Stimulated activated CD8-positive, alpha-beta memory T cell treated with anti-CD3 and anti-CD28 coated beads, Interleukin-7, amount 100 ng/mL, for 24 hours (primary cell): ENCODE data around the gene LIPC.

ENCODE experiments used
- DNase-seq: peaks from one replicate; pipeline ENCODE4 v3.0.0-alpha.2; 2020; ENCODE audit warnings: low read depth

Gene LIPC

GRCh38 chr15:58541410-58542087 lies 109.8 kb downstream of the LIPC start:
- DNase-seq, result no peak

GRCh38 chr15:58543664-58544335 lies 112.0 kb downstream of the LIPC start:
- no peak for DNase-seq

DNA sequence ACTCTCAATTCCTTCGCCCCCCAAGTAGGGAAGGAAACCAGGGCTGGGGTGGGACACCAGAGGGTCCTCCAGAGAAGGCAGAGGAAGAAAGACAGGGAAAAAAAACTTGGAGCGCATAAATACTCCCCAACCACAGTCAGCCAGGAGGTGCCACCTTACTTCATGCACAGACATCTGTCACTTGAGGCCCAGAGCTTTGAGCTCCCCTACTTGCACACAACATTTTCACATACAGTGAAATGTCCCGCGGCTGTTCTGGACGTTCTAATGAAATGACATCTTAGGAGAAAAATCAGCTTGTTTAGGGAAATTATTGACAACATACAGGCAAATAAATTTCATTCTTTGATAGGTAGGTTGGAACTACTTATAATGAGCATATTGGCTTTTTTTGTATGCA lies 113.0 kb downstream of the LIPC start:
- DNase-seq, result no peak

- DNase-seq, result no peak
Measured at GRCh38 chr15:58545307-58546065, 113.7 kb downstream of the LIPC start.

GRCh38 chr15:58546066-58546591 lies 114.3 kb downstream of the LIPC start:
- DNase-seq, result no peak

DNA sequence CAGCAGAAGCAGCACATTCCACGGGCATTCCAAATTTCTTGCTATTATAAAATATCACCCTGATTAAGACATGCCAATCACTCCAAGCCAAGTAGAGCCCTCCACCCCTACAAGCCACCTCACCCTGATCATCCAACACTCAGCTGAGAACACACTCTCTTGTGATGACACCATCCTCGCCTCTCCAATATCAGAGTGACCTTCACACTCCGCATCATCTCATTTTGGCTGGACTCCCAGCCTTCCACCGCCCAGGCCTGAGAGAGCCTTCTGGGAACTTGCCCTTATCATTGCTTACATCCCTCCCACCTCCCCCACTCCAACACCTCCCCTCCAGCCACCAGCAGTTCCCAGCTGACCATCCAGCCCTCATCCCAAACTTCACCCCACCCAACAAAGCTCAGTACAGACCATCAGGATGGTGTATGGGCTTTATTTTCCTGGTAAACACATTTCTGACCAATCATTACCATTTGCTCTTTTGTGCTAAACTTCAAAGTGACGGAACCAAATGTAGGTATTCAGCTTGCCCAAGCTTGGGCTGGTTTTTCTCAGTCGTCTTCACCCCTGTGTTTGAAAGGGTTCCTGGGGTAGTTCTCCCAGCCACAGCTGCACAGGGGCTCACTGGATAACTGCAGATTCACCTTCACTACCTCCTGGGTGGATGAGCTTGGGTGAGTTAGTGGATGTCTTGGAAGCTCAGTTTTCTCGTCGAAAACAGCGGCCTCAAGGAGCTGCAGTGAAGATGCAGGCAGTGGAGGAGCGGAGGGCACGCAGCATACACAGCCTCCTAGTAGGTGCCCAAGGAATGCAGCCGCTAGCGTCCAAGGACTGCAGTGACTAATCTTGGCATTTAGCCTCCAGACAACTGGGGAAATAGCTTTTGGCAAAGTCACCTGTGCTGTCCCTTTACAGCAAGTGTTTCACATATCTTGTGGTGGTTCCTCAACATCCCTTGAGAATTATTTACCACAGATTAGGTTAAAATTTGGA lies 115.1 kb downstream of the LIPC start:
- no peak for DNase-seq

DNA sequence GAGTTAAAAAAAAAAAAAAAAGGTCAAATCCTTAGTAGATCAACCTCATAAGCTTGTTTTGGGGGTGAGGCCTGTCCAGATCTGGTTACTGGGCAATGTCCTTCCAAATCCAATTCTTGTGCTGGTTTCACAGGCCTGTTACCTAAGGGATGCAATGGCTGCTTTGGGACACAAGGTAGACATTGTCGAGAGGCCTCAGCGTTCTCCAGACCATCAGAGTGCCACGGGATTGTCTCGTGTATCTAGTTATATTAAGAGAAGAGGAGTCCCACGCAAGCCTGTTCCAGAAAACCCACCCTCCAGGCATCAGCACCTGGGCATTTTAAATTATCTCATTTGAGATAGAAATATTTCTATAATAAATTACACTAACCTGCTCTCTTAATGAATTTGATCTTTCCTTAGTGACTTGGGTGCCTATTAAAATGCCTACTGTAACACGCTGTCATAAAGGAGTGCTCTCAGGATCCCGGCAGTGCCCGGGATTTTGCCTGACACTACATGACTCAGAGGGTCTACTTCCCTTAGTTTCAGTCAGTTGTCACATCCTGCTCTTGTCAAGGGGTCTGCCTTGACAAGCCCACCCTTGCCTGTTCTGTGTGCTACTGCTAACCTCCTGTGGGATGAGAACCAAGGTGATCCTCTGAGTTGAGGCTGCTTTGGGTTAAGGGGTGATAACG lies 116.0 kb downstream of the LIPC start:
- no peak for DNase-seq

GRCh38 chr15:58548308-58549012 lies 116.7 kb downstream of the LIPC start:
- no peak for DNase-seq

GRCh38 chr15:58549013-58549784 lies 117.4 kb downstream of the LIPC start:
- no peak for DNase-seq

- DNase-seq, result no peak
Measured at GRCh38 chr15:58549785-58550074, 117.9 kb downstream of the LIPC start.

DNA sequence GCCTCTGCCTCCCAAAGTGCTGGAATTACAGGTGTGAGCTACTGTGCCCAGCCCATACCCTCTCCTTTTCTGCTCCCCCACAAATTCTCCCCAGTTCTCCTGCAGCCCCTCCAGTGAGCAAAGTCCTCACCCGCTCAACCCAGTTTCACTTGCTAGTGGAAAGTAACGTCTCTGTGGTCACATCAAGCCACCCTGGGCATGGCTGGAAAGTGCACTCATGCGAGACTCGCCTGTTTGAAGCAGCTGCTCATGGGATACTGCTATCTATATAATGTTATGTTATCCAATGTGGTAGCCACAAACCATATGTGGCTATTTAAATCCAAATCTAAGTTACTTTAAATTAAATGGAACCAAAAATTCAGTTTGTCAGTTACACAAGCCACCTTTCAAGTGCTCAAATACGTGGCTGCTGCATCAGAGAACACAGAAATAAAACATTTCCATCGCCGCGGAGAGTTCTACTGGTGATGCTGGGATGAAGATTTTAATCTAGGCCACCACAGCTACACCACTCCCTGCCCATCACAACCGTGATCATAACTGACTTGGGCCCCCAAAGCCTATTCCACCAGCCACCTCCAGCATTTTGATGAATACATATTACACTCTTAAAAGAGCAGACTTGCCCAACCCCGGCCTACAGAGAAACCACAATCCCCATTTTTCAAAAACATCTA lies 119.4 kb downstream of the LIPC start:
- no peak for DNase-seq

GRCh38 chr15:58551764-58552504 lies 120.1 kb downstream of the LIPC start:
- no peak for DNase-seq

DNA sequence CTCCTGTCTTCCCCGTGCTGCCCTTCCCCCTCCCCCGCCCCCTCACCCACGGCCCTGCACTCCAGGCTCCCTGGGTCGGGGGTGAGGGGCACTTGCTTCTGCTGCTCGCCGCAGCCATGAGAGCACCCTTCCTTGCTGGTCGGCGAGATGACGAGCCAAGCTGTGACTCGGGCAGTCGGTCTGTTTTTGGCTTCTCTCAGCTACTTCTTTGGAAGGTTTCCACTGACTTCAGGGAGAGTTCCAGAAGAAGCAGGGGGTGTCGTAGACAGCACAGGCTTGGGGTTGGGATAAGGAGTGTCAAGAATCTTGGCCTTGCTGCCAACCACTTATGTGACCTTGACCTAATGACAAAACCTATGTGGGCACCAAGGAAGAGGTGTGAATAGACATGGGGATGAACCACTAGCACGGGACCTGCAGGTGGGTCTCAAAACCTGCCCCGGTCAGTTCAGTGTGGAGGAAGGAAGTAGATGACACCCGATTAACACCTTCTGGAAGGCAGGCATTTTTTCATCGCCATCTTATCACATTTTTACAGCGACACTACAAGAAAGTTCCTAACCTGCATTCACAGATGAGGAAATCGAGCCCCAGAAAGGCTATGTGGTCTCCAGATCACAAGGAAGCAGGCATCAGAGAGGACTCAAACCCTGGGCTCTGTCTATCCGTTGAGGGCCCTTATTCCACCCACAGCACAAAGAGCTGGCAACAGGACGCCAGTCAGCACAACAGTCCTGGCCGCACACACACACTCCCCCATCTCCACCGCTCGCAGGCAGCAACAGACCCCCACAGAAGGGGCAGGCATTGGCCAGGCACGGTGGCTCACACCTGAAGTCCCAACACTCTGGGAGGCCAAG lies 120.9 kb downstream of the LIPC start:
- DNase-seq, result no peak

DNA sequence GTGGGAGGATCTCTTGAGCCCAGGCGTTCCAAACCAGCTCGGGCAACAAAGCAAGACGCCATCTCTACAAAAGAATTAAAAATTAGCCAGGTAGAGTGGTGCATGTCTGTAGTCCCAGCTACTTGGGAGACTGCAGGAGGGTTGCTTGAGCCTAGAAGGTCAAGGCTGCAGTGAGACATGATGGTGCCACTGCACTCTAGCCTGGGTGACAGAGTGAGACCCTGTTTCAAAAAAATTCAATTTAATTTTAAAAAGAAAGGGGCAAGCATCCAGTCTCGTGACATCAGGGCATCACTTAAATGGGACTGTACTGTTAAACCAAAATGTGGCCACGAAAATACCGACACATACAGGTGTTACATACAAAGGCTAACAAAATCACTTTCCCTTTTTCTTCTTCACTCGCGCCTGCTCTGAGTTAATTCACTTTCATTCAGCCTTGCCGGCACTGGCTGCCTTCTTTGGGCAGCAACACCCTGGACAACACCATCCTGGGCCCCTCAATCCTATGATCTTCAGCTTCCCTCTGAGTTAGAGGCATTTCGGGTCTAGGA lies 121.7 kb downstream of the LIPC start:
- DNase-seq, result no peak

GRCh38 chr15:58554758-58555157 lies 123.0 kb downstream of the LIPC start:
- DNase-seq, result no peak

- DNase-seq, result no peak
Measured at GRCh38 chr15:58555162-58556027, 123.6 kb downstream of the LIPC start.
